Fibroblast of the conjunctiva (primary cell): ENCODE results near the gene GLOD5.

ENCODE experiments used
- DNase-seq: peaks from one replicate; pipeline ENCODE4 v3.0.0-alpha.2; 2010; ENCODE audit warnings: low read depth

The GLOD5 gene

DNA sequence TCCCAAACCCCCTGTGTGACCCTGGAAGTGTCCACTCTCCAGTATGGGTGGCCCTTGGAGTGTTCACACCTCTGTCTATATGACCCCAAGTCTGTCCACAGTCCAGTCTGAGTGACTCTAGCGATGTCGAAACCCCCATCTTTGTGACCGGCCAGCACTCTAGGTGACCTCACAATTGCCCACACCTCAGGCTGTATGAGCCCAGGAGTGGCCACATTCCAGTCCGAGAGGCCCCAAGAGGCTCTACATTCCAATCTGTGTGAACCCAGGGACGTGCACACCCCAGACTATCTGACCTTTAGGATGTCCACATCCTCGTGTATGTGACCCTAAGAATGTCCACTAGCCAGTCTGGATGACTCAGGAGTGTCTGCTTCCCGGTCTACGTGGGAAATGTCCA lies 7.3 kb upstream of the GLOD5 start:
- DNase-seq = no peak

DNA sequence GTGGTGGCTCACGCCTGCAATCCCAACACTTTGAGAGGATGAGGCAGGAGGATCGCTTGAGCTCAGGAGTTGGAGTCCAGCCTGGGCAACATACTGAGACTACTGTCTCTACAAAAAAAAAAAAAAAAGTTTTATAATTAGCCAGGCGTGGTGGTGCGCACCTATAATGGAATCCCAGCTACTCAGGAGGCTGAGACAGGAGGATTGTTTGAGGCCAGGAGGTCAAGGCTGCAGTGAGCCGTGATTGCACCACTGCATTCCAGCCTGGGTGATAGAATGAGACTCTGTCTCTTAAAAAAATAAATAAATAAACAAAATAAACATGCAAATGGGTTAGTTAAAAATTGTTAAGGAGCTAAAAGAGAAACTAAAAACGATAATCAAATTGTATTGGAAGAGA lies 7.7 kb downstream of the GLOD5 start:
- no peak for DNase-seq

DNA sequence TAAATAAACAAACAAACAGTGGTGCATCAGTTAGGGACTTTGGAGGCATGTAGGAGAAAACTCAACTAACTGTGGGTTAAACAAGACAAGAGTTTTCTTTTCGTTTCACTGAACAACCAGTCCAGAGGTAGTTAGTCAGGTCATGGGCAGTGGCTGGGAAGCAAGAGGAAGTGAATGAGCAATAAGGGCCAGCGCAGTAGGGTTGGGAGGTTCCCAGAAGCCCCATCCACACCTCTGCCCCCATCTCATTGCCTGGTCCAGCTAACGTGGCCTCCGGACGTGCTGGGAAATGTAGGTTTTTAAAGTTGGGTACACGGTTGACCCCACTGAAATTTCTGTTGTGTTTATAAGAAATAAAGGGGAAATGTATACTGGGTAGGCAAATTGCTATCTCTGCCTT lies 8.7 kb downstream of the GLOD5 start:
- no peak for DNase-seq

DNA sequence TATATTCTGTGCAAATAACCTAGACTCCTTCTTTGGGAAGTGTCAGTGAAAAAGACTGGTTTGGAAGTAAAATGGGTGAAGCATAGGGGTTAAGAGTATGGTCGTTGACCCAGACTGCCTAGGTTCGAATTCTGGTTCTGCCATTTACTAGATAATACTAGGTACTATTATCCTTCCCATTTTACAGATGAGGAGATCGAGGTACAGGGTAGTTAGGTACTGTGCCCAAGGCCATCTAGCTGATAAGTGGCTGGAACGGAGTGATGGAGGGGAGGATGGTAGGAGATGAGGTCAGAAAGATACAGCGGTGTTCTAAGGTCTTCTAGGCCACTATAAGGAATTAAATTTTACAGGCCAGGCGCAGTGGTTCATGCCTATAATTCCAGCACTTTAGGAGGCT lies 11.1 kb downstream of the GLOD5 start:
- no peak for DNase-seq

DNA sequence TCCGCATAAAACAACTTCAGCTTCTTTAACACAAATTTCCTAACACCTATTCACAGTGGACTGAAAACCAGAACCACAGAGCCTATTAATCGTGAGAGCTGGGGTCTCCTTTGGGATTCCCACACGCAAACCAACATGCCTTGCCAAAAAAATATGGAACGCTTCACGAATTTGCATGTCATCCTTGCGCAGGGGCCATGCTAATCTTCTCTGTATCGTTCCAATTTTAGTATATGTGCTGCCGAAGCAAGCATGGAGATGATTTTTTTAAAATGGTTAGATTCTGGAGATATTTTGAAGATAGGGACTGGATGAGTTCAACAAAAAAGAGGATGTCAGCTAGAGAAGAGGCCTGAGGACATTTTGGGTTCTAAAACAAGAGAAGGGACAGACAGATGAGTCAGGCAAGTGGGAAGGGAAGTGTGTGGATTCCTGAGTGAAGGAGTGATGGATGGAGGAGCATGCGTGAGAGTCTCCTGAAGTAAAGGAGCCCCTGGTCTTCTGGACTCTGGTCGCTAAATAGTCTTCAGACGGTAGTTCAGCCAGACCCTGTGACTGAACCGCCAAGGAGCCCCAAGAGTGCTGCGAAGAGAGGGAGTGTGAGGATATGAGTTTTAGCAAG lies 15.4 kb downstream of the GLOD5 start:
- DNase-seq = no peak

GRCh38 chrX:48779399-48779798 lies 17.9 kb downstream of the GLOD5 start:
- no peak for DNase-seq

DNA sequence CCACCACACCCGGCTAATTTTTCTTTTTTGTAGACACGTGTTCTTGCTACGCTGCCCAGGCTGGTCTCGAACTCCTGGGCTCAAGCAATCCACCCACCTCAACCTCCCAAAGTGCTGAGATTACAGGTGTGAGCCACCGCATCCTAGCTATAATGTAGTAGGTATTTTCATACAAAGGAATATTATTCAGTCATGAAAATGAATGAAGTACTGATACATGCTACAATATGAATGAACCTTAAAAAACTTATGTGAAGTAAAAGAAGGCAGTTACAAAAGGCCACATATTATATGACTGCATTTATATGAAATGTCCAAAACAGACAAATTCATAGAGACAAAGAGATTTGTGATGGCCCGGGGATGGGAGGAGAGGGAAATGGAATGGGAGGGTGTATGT lies 20.2 kb downstream of the GLOD5 start:
- no peak for DNase-seq

- DNase-seq = no peak
These were observed 20.7 kb downstream of the GLOD5 start for GRCh38 chrX:48782216-48782615.

- DNase-seq = no peak
These were observed 21.2 kb downstream of the GLOD5 start for GRCh38 chrX:48782795-48783194.

GRCh38 chrX:48784726-48785125 lies 23.2 kb downstream of the GLOD5 start:
- DNase-seq = no peak

- no peak for DNase-seq
These were observed 23.6 kb downstream of the GLOD5 start for GRCh38 chrX:48785186-48785539.

DNA sequence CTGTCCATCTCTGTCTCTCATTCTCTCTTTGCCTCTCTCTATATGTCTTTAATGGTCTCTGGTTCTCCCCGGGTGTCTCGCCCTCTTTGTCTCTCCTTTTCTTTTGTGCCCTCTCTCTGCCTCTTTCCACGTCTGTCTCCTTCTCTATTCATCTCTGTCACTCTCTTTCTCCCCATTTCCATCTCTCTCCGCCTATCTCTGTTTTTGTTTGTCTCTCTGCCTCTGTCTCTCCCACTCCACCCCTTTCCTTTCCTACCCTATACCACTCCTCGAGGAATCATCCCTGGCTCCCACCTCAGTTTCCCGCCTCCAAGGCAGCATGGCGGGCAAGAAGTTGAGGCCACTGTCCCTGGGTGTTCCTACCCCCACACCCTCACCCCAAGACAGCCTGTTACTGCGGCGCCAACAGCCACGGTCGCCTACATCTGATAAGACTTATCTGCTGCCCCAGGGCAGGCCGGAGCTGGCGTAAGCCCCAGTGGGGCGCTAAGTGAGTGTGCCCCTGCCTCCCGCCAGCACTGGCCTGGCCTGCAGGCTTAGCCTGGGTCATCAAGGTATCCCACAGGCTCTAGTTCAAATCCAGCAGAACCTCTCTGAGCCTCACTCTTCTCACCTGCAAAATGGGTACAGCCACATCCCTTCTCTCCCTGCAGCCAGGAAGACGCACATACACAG lies 24.1 kb downstream of the GLOD5 start:
- no peak for DNase-seq

DNA sequence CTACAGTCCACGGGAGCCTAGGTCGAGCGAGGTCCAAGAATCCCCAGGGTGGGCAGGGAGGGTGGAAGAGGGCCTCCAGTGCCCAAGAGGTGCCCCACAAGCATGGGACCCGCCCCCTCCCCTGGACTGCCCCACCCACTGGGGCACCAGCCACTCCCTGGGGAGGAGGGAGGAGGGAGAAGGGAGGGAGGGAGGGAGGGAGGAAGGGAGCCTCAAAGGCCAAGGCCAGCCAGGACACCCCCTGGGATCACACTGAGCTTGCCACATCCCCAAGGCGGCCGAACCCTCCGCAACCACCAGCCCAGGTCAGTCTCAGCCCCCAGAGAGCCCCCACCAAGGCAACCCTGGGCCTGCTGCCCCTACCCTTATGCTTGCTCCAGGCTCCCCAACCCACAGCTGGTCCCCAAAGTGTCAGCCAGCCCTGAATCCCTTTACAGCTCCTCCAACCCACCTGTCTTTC lies 24.8 kb downstream of the GLOD5 start, which contains the start of gene GATA1:
Gene GATA1, plus strand, starts transcription at position 250 of the 460 bp plus-strand sequence. CDS start 4,520 bp downstream, outside the sequence.
- DNase-seq = no peak

- no peak for DNase-seq
These were observed 25.4 kb downstream of the GLOD5 start for GRCh38 chrX:48786825-48787504.

- DNase-seq = no peak
These were observed 26.2 kb downstream of the GLOD5 start for GRCh38 chrX:48787505-48788443.

DNA sequence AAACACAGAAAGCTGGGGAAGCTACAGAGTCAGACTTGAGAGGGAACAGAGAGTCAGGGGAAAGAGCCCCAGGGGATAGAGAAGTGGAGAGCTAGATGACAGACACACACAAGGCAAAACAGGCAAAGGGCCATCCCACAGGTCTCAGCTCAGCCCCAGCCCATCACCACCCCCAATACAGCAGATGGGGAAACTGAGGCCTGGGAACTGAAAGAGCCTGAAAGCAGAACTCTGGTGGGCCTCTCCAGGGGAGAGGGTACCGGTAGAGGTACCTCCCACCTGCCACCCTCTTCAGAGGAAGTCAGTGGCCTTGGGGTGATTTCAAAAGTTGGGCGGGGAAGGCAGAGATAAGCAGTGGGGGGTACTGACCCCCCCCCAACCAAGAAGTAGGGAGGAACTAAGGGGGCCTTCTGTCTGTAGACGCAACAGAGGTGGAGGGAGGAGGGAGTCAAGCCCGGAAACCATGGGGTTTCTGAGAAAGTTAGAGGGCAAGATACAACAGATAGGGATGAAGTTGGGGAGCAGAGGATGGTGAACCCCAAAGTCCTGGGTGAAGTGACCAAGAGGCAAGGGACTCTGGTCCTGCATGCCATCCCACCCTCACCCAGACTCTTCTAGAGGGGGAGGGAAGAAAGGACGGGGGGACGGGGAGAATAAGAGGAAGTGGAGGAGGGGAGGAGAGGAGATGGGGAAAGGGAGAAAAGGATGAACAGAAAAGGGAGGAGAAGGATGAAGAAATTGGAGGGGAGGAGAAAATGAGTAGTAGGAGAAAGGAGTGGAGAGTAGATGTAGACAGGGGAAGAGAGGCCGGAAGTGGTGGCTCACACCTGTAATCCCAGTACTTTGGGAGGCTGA lies 28.0 kb downstream of the GLOD5 start:
- no peak for DNase-seq

DNA sequence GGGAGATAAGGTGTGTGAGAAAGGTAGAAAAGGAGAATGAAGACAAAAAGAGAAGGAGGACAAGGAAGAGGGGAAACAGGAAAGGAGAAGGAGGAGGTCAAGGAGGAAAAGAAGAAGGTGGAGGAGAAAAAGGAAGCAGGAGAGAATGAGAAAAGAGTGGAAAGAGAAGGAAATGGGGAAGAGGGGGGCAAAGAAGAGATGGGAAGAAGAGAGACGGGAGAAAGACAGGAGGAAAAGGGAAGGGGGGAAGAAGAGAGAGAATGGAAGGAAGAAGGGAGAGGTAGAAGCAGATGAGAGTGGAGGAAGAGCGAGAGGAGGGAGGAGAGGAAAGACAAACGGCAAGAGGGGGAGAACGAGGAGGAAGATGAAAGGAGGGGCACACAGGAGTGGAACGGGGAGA lies 28.9 kb downstream of the GLOD5 start:
- DNase-seq = no peak

DNA sequence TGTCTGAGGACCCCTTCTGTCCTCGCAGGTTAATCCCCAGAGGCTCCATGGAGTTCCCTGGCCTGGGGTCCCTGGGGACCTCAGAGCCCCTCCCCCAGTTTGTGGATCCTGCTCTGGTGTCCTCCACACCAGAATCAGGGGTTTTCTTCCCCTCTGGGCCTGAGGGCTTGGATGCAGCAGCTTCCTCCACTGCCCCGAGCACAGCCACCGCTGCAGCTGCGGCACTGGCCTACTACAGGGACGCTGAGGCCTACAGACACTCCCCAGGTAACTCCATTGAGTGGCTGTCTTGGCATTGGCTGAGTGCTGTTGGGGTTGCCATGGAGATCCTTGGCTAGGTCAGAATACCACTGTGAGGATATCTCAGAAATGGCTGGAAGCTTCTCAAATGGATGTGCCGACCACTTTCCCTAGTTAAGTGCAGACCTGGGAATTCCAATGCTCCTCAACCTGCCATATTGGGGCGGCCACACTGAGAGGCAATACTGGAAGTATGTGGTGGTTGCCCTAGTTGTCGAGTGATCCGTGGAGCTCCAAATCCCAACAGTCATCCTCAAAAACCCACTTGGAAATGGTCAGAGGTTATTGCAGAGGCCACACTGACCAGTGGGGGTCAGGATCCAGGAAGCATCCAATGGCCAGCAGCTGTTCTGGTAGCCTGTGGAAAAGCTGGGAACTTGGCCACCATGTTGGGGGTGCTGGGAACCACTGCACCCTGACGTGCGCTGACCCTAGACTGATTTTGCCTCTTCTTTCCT lies 29.7 kb downstream of the GLOD5 start:
- no peak for DNase-seq

GRCh38 chrX:48792219-48792618 lies 30.7 kb downstream of the GLOD5 start:
- DNase-seq = no peak

DNA sequence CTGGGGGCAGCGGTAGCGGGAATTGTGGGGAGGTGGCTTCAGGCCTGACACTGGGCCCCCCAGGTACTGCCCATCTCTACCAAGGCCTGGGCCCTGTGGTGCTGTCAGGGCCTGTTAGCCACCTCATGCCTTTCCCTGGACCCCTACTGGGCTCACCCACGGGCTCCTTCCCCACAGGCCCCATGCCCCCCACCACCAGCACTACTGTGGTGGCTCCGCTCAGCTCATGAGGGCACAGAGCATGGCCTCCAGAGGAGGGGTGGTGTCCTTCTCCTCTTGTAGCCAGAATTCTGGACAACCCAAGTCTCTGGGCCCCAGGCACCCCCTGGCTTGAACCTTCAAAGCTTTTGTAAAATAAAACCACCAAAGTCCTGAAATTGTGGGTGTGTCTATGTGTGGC lies 32.4 kb downstream of the GLOD5 start:
- no peak for DNase-seq
